Posterior vena cava (tissue), 2 donors: Measurements from ENCODE around the gene CERS3. TPM values are rescaled to one million over a fixed set of nuclear protein-coding genes. Genes with fewer than 3 reads are reported as not detected.

Experiments used
- DNase-seq: peaks from one replicate; pipeline ENCODE4 v3.0.0-alpha.2; 2020; ENCODE audit warnings: low spot score
- intact Hi-C, 2 donors: fragments of 100-400 bp; cut with DNase I; formaldehyde crosslinking; loops; one replicate each; pipeline versions ENCODE4 v1.14.1 to v1.14.2; 2022 to 2023
- total RNA-seq, 2 donors: library from RNA; stranded (reverse); fragmentation: NEBNext Ultra II Directional; extraction: Animal tissue kit (Norgen Biotek cat#: 25700); gene quantifications; one replicate each; pipeline ENCODE4 v1.2.1, GENCODE V29; 2021
- donor health status: DM: yes; HTN: yes; CAD: no.
- donor health status: DM: yes; HTN: yes; CAD: no.

CERS3 gene
- total RNA-seq, 2 donors from 2014 or later = not detected

DNA sequence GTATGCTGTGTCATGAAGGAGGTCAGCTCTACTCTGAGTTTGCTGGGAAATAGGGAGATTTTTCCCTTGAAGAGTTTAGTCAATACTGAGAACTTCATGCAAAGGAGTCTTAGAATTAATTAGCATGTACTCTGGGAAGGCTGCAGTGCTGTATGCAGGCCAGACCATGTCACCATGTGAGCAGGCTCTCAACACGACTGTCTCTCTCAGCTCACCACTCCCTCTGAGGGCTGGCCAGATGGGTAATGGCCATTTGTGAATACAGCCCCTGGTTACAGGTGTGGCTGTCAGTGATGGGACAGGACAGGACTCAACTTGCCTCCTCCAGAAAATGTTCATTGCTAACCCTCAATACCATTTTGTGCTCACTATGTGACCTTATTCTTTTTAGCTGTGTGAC is 5.1 kb upstream of the CERS3 start:
- intact Hi-C loops = no loop called here
- no peak for DNase-seq

DNA sequence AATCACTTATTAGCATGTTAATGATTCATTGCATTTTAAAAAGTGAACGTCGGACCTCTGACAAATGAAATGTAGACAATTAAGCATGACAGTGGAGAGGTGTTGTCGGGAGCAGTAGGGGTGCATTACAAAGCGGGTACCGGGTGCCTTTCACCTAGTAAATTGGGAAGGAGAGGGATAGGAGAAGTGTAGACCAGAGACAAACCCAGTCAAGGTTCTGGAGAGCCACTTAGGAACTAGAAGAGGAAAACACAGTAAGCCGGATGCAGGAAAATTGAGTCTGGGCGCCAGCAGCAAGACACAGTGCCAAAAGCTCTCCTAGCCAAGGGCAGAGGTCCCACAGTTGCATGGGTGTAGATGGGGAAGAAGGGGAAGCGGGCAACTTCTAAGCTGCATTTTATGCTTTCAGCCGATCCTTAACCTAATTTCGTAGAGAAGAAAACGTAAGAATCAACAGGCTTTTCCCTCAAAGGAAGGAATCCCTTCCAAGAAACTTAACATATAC is 3.1 kb upstream of the CERS3 start:
- intact Hi-C loops = no loop called here

DNA sequence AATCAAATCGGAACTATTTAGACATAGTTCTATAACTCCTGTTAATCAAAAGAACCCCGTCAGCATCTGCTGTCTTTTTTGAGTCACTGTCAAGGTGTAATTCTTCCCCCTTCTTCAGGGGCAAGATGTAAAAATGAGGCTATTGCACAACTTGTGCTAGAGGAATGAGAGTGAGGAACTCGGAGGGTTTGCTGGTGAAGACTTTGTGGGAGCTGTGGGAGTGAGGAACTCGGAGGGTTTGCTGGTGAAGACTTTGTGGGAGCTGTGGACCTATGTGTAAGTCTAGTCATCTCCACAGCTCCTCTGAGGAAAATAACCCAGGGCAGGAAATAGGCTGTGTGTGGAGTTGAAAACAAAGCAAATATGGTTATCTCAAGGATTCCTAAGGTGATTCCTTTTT is 2.5 kb upstream of the CERS3 start:
- no peak for DNase-seq
- intact Hi-C loops = no loop called here

More for the DNA sequence above, 3.1 kb upstream of the CERS3 start:
- no peak for DNase-seq

DNA sequence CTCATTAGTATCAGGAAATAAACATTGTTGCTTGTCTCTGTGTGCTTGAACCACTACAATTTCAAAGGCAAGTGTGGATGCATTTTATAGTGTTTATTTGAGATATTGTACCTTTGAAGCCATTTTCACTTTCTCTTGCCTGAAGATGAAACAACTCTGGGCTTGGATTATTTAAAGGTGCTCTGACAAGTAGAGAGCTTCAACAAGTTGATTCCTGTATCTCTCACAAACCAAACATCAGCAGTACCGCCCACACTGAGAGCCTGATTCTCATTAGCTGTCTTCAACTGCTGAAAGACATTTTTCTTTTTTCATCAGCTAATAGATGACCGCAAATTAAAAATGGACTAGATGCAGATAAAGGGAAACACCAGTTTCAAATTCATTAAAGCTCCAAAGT is 806 bp upstream of the CERS3 start:
- intact Hi-C loops = no loop called here
- no peak for DNase-seq

DNA sequence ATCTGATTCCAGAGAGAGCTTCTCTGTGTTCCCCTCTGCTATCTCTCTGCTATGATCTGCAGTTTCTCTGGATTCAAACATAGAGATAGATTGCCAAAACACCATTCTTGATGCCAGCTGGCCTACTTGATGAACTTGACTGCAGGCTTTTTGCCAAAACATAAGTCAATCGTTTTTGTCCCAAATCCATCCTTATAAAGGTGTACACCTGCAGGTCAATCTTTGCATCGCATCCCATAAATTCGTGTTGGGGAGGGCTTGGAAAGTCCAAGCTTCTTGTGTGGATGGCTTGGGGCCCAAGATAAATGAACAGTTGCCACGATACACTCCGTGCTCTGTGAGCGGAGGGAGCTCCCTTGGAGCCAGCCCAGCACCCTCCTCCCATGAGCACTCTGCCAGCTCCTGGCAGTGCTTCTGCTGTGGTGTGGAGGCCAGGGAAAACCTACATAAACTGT is 2.7 kb downstream of the CERS3 start:
- peak; percentile 83 for DNase-seq
- intact Hi-C loops = no loop called here

DNA sequence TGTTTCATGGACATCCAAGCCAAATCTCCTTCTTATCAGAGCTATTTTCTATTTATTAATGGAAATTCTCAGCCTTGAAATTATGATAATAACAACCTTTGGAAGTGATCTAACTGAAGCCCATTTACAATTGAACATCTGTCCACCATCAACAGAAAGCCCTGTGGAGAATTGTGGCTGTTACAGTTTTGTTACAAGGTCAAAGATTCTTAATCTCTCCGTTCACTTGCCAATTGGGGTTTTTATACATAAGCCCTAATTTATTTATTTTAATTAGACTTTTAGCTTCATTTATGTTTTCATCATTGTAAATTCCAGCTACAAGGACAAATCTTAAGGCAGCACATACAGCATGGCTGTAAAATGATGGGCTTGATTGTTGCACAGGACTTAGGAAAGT is 3.3 kb downstream of the CERS3 start:
- intact Hi-C loops = no loop called here
- no peak for DNase-seq

DNA sequence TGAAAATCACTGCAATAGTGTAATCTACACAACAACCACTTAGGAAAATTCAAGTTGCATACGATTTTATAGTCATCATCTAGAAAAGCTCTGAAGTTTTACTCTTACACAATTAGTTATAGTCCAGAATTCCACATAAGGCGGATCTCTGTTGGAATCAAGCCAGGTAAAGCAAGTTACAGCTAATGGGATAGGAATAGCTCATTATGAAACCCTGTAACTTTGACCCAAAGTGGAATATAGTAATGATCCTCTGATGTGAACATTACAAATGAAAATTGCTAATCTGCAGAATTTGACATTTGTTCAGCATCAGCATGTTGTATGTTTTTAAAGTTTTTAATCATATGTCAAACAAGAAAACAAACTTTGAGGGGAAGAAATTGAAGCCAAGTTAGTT is 4.4 kb downstream of the CERS3 start:
- no peak for DNase-seq
- intact Hi-C loops = no loop called here

DNA sequence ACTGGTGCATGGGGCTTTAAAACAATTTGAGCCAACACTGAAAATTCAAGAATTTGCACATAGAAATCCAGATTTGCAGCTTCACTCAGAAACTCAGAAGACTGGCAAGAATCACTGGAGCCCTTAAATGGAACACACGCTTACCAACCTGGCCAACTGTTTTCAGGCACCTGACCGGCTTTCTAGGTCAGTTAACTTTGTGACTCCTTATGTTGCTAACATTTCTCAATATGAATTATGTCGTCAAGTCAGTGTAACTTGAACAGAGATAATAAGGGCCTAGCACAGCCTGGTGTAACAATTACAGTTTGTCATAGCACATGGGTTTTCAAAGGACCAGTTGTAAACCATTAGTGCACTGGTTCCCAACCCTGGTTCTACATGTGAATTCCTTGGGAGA is 6.8 kb downstream of the CERS3 start:
- no peak for DNase-seq
- intact Hi-C loops = no loop called here

DNA sequence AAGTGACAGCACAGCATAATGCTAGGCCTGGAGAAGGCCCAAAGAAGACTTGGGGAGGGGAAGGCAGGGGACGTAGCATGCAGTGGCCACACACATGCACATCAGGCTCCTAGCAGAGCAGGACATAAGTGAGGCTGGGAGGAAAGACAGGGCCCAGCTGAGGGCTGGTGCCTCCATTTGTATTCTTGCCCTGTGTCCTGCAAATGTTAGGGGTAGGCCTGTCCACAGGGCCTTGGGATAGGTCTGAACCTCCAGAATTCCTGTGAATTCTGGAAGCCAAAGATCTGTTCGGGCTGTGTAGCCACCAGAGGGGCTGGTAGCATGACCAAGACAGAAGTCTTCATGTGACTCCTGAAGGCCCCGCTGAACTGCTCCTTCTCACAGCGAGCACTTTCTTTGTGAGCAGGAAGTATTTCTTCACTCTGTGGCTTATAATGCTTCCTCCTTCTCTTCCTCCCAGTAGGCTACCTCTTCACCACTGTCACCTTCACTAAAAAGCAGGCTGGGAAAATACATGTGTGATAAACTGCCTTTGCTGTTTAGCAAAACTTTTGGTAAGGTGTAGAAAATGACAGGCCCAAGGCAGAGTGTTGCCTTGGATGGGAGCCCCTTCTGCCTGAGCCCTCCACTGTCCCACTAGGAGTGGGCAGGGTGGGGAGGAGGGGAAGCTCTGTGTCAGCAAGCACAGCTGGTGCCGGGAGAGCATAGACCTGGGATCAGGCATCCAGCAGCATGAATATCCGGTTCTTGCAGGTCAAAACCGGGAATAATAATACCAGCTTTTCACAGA is 8.4 kb downstream of the CERS3 start:
- no peak for DNase-seq
- intact Hi-C loops = no loop called here

DNA sequence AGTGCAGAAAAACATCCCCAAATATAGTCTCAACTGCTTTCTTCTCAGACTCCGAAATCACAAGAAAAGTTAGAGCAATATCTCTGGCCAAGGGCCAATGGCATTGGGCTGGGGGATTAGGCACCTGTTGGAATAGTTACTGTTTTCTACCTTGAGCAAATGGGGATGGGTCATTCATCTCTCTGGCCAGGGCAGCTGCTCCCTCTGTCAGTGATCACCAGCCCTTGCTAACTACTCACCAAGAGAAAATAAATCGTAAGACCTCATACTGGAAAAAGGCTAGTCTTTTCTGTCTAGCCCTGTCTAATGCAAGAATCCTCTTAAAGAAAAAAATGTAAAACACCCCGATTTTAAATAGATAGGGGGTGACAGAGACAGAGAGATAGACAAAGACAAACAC is 10.9 kb downstream of the CERS3 start:
- intact Hi-C loops = no loop called here
- no peak for DNase-seq

DNA sequence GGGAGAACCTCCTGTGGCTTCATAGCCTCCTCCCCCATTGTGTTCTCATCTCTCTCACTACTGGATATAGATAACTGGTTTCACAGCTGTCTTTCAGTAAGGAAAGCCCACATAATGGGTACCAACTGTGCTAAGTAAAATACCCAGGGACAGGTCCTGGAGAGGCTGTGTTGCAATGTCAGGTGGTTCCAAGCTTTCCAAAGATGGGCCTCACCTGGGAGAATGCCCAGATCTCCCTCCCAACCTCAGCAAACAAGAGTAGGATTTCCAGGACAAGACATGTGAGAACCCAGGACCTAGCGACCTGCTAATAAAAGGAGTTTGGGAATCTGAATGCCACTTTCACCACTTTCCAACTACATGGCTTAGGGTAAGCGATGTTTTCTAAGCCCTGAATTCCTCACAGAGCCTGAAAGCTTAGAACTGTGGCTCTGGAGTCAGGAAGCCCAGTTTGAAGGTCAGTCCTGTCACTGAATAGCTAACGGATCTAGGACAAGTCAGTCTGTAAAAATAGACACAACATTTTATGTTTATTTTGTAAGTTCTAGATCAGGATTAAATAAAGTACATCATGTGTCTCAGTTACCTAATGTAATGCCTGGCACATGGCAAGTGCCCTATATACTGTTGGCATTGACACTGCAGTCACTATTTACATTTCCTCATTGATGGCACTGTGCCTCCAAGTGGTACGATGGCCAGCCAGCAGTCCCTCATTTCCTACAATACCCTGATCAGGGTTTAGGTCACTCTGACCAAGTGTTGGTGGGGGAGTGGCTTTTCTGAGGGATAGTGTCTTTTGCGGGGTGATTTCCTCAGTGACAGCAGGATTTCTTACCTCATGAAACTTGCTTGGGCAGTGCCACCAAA is 11.9 kb downstream of the CERS3 start:
- no peak for DNase-seq
- intact Hi-C loops = no loop called here

DNA sequence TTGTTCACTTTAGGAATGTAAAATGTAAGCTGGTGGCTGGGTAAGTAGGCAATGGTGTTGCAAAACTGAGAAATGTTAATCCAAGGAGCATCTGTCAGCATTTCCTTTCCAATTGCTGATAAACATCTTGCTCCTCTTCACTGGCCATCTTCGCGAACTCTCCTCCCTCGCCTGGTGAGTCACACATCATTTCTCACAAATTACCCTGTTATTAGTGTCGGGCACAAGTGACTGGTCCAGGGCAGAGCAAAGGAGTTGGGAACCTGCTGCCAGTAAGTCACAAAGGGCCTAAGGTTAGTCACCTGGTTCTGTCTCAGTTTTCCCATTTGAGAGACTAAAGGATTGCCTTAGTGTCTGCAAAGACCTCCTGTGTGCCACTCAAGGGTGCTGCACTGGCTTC is 13.0 kb downstream of the CERS3 start:
- intact Hi-C loops = no loop called here
- no peak for DNase-seq

DNA sequence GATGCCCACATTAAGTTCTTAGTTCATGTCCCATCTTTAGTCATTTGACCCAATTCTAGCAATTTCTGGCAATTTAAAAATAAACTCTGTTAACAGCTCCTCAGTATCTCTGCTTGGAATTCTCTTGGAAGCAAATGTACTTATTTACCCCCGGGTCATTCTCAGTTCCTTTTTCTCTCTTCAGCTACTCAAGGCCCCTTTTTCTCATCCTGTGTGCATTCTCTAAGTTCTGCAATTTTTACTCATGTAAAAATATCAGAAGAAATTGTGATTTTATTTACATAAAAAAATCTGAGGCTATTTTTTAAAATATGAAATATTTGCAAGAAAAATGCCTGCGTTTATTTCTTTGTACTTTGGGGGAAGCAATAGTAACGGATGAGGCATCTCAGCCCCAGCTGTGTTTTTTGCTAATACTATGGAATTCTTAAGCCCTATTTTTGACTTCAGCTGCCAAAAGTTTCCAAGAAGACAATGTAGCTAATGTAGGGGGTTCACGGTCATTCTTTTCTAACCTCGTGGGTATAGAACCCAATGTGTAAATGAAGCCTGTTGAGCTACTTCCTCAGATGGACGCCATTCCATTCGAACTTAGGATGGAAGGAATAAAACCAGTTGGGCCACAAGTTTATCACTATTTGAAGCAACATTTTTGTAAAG is 20.0 kb downstream of the CERS3 start:
- intact Hi-C loops = no loop called here
- DNase-seq = no peak

DNA sequence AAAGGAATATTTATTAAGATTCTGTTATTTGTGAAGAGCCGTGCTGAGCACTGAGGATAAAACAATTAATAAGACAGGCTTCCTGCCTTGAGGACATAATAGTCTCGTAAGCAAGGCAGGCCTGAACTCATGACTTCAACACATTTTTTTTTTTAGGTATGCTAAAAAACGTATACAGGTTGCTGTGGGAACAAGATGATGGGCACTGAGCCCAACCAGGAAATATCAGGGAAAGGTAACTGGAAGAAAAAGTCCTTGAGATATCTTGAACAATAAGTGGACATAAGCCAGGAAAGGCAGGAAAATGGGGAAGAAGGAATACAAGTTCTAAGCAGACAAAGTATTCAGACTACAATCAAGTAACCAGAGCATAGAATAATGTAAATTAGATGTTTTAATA is 26.1 kb downstream of the CERS3 start:
- intact Hi-C loops = no loop called here
- no peak for DNase-seq

DNA sequence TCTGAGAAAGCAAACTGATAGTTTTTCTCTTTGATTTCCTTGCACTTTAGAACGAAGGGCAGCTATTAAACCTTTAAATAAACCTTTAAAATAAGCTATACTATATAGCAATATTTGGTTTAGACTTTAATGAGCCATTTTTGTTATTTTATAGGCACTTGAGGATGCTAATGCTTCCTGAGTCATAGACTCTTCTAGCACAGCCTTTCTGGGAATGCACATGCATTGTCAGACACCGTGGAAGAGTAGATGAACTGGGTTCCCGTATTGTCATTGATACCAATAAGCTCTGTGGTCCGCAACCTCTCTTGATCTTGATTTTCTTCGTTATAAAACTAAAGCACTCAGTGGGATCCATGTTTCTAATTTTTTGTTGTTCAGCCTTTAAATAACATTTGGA is 27.6 kb downstream of the CERS3 start:
- no peak for DNase-seq
- intact Hi-C loops = no loop called here

DNA sequence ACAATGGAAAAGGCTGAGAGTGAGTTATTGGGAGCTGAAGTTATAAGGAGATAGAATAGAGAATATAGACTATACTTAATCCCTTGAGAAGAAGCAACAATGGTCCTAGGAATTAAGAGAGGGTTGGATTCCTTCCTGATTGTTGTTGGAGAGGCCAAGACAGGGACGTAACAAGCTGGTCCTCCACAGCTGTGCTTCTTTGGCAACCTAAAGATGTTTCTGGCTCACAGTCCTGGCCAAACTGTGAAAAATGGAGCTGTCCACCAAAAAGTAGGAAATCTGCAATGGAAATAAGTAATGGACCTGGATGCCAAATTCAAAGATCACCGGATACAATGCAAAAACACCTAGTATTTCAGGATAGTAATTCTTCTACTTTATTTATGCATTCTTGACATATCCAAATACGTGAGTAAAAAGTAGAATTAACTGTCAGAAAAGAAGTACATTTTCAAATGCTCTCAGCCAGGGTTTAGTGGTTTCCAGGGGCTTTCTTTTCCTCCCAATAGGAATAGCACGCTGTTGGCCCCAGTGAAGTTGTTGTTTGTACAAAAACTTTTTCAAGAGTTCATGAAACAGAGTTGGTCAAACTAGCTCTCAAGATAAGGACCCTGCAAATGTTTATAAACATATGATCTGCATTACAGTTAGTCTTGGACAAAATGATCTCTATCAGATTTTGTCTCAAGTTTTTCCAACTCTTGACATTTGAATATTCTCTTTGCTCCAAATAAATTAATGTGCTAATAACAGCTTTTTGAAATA is 28.3 kb downstream of the CERS3 start:
- DNase-seq = no peak
- intact Hi-C loops = no loop called here

DNA sequence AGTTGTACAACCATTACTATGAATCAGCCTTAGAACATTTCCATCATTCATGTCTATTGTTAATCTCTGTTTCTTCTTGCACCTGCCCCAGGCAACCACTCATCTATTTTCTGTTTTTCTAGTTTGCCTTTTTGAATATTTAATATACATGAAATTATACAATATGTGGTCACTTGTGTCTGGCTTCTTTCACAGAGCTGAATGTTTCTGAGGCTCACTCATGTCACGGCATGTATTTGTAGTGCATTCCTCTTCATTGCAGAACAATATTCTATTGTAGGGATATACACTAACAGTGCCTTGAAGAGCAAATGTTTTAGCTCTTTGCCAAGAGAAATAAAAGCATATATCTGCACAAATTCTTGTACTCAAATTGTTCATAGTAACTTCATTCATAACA is 32.9 kb downstream of the CERS3 start:
- DNase-seq = no peak
- intact Hi-C loops = no loop called here

DNA sequence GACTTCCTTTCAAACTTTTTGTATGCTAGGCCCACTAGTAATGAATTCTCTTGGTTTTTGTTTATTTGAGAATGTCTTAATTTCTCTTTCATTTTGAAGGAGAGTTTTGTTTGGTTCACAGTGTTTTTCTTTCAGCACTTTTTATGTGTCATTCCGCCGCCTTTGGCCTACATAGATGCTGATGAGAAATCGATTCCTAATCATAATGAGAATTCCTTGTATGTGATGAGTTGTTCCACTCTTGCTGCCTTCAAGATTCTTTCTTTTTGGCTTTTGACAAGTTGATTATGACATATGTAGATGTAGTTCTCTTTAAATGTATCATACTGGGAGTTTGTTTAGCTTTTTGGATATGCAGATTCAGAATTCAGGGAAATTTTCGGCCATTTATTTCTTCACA is 35.5 kb downstream of the CERS3 start:
- intact Hi-C loops = no loop called here
- no peak for DNase-seq

DNA sequence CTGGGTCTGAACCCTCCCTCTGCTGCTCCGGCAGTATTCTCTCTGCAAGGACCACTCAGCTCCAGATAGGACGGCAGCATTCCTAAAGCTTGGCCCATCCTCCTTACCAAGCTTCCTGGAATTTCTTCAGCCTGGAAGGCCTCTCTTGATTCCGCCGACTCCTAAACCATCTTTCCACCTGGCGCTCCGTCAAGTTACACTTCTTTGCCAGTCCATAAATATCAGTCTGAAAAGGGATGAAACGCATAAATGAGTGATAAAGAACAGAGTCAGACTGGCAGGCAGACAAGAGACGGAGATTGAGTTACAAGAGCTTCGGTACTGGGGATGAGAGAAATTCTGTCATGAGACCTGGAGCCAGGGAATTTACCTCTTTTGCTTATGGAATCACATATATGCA is 44.3 kb downstream of the CERS3 start:
- no peak for DNase-seq

More for the DNA sequence above, 44.3 kb downstream of the CERS3 start:
- intact Hi-C loops = no loop called here
